Activated T-helper 9 cell treated with anti-CD3 and anti-CD28 coated beads, Interleukin-2, amount 50 U/mL, for 16 hours (primary cell): ENCODE data around the gene ATP5F1A.
"Not testable (repeated sequence)": the region's sequence is repeated elsewhere in the genome, so short reads cannot be mapped to it uniquely, and the experiment has no call there.

ENCODE experiments used
- DNase-seq: peaks from one replicate; pipeline ENCODE4 v3.0.0-alpha.2; 2020; ENCODE audit warnings: low read depth

ATP5F1A gene

GRCh38 chr18:46097801-46098615 is at the start of gene ATP5F1A:
TSS of gene ATP5F1A (minus strand) at chr18:46098296. CDS start at chr18:46098231, 65 bp downstream.
- DNase-seq, result peak; percentile 79

GRCh38 chr18:46141199-46141598 is 43.1 kb upstream of the ATP5F1A start:
- DNase-seq, result no peak

- DNase-seq, result no peak
These were observed 42.1 kb upstream of the ATP5F1A start for GRCh38 chr18:46140173-46140572.

GRCh38 chr18:46134920-46135675 is 37.0 kb upstream of the ATP5F1A start:
- no peak for DNase-seq

GRCh38 chr18:46133534-46133933 is 35.4 kb upstream of the ATP5F1A start:
- DNase-seq, result no peak

DNA sequence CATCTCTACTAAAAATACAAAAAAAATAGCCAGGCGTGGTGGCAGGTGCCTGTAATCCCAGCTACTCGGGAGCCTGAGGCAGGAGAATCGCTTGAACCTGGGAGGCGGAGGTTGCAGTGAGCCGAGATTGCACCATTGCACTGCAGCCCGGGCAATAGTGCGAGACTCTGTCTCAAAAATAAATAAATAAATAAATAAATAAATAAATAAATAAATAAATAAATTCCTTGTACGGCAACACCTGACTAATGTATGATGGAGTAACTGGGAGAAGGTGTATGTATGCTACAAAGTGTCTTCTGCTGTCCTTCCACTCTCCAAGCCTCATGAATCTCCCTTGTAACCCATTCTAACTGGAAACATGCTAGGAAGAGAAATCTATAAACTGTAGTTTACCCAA is 32.5 kb upstream of the ATP5F1A start:
- not testable (repeated sequence) for DNase-seq

DNA sequence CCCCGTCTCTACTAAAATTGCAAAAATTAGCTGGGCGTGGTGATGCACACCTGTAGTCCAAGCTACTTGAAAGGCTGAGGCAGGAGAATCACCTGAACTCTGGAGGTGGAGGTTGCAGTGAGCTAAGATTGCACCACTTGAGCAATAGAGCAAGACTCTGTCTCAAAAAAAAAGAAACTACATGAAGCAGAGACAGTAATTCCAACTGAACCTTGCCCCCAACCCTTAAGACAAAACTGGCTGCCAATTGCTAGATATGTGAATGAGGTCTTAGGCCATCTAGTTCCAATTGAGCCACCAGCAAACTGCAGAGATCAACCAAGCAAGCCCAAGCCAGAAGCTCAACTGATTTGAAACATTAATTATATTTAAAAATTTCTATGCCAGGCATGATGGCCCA is 32.0 kb upstream of the ATP5F1A start:
- no peak for DNase-seq

GRCh38 chr18:46126625-46127024 is 28.5 kb upstream of the ATP5F1A start:
- DNase-seq, result not testable (repeated sequence)

GRCh38 chr18:46113751-46114150 is 15.7 kb upstream of the ATP5F1A start:
- no peak for DNase-seq

DNA sequence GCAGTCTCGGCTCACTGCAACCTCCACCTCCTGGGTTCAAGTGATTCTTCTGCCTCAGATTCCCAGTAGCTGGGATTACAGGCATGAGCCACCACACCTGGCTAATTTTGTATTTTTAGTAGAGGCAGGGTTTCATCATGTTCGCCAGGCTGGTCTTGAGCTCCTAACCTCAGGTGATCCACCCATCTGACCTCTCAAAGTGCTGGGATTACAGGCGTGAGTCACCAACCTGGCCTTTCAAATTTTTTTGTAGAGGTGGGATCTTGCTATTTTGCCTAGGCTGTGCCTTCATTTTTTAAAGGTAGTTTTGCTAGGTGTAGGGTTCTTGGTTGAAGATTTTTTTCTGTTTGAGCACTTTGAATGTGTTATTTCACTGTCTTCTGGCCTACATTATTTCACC is 12.3 kb upstream of the ATP5F1A start:
- DNase-seq, result no peak

DNA sequence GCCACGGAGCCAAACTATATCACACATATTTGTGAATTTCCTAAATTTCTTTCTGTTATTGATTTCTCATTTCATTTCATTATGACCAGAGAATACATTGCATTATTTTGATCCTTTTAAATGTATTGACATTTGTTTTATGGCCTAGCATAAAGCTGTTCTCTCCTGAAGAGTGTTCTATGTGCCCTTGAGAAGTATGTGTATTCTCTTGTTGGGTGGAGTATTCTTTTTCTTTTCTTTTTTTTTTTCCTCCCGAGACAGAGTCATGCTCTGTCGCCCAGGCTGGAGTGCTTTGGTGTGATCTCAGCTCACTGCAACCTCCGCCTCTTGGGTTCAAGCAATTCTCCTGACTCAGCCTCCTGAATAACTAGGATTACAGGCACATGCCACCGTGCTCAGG is 11.3 kb upstream of the ATP5F1A start:
- no peak for DNase-seq

- DNase-seq, result peak; percentile 78
These were observed 6.2 kb upstream of the ATP5F1A start, which contains the start of gene HAUS1 for GRCh38 chr18:46104128-46104911. TSS of gene HAUS1 (plus strand) at chr18:46104385. CDS start at chr18:46104412, 27 bp downstream.

DNA sequence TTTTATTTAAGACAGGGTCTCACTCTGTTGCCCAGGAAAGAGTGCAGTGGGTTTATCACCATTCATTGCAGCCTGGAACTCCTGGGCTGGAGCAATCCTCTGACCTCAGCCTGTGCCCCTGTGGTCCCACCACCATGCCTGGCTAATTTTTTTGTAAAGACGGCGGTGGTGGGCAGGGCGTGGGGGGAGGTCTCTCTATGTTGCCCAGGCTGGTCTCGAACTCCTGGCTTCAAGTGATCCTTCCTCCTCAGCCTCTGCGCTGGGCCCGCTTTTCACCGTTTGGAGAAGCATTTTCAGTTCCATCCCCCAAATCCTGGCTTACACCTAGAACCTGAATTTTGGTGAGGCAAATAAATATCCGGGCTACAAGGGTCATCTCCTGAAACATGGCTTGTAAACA is 1.4 kb upstream of the ATP5F1A start:
- DNase-seq, result no peak

- DNase-seq, result no peak
These were observed 479 bp upstream of the ATP5F1A start for GRCh38 chr18:46098616-46098933.

DNA sequence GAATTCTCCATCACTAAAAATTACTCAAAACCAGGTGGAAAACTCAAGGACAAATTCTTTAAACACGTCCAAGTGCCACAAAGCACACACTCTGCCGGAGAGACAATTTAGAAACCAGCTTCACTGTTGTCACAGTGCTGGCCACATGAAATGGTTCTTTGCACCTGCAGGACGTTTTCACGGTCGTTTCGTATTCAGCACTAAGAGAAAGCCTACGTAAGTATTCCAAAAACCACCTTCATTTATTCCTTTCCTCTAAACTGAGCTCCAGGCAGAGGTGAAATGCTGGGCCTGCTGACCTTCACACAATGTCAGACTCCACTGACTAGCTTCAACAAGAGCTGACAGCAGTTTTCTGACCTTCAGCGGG is 680 bp downstream of the ATP5F1A start:
- no peak for DNase-seq

- no peak for DNase-seq
These were observed 1.3 kb downstream of the ATP5F1A start for GRCh38 chr18:46096651-46097300.

DNA sequence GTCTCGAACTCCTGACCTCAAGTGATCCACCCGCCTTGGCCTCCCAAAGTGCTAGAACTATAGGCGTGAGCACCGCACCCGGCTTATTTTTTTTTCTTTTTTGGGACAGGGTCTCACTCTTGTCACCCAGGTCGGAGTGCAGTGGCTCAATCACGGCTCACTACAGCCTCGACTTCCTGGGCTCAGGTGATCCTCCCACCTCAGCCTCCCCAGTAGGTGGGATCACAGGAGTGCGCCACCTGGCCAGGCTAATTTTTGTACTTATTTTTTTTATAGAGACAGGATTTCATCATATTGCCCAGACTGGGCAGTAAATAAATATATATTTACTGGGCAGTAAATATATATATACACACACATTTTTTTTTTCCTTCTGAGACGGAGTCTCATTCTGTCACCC is 2.6 kb downstream of the ATP5F1A start:
- no peak for DNase-seq

DNA sequence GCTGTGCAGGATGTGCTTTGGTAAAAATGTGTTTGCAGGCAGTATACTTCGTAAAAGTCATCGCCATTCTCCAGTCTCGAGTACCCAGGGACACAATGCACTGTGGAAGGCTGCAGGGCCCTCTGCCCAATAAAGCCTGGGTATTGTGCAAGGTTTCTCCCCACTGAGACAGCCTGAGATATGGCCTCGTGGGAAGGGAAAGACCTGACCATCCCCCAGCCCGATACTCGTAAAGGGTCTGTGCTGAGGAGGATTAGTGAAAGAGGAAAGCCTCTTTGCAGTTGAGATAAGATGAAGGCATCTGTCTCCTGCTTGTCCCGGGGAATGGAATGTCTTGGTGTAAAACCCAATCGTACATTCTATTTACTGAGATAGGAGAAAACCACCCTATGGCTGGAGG is 9.6 kb downstream of the ATP5F1A start:
- not testable (repeated sequence) for DNase-seq

- DNase-seq, result no peak
These were observed 13.7 kb downstream of the ATP5F1A start for GRCh38 chr18:46084431-46084830.

- DNase-seq, result no peak
These were observed 17.9 kb downstream of the ATP5F1A start for GRCh38 chr18:46080156-46080555.

DNA sequence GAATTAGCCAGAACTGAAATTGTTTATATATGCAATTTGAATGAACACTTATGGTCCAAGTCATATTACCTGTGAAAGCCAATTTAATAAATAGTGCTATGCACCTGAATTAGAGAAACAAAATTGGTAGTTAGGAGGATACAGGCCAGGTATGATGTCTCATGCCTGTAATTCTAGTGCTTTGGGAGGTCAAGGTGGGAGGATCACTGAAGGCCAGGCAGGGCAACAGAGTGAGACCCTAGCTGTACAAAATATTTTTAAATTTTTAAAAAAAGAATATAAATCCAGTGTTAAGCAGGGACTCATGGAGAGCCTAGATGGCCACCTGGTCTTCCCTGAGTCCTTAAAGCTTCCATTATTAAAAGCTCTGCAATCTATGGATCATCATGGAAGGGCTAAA is 18.8 kb downstream of the ATP5F1A start:
- no peak for DNase-seq
